CD4-positive, alpha-beta T cell treated with Interleukin-1 beta for 1 hour (primary cell): ENCODE results near the gene MED23.
"Not testable (repeated sequence)": the region's sequence is repeated elsewhere in the genome, so short reads cannot be mapped to it uniquely, and the experiment has no call there.

Experiments
- DNase-seq, 2 donors: peaks; one replicate each; pipeline ENCODE4 v3.0.0-alpha.2; 2020 to 2022

The MED23 gene

GRCh38 chr6:131574133-131574532, 53.9 kb downstream of the MED23 start:
- no peak for DNase-seq

- DNase-seq, result no peak
Observed at GRCh38 chr6:131572686-131573415, 55.2 kb downstream of the MED23 start, which contains the start of gene ARG1. ARG1 (plus strand) TSS chr6:131573226; CDS start chr6:131573283, 57 bp downstream.

GRCh38 chr6:131568726-131569125, 59.3 kb downstream of the MED23 start:
- no peak for DNase-seq

- no peak for DNase-seq
Observed at GRCh38 chr6:131565056-131565455, 63.0 kb downstream of the MED23 start.

GRCh38 chr6:131561925-131562707, 65.9 kb downstream of the MED23 start:
- DNase-seq, result no peak

- no peak for DNase-seq
Observed at GRCh38 chr6:131558922-131559321, 69.1 kb downstream of the MED23 start.

- no peak for DNase-seq
Observed at GRCh38 chr6:131555992-131556391, 72.0 kb downstream of the MED23 start.

GRCh38 chr6:131552572-131552971, 75.5 kb downstream of the MED23 start:
- DNase-seq, result no peak

- DNase-seq, result no peak
Observed at GRCh38 chr6:131551902-131552301, 76.1 kb downstream of the MED23 start.

GRCh38 chr6:131549811-131550210, 78.2 kb downstream of the MED23 start:
- DNase-seq, result no peak

- DNase-seq, result no peak
Observed at GRCh38 chr6:131548441-131548840, 79.6 kb downstream of the MED23 start.

- DNase-seq, result no peak
Observed at GRCh38 chr6:131547488-131547887, 80.6 kb downstream of the MED23 start.

- no peak for DNase-seq
Observed at GRCh38 chr6:131545317-131545716, 82.7 kb downstream of the MED23 start.

- DNase-seq, result not testable (repeated sequence)
Observed at GRCh38 chr6:131538615-131539014, 89.4 kb downstream of the MED23 start.

GRCh38 chr6:131532580-131533039, 95.4 kb downstream of the MED23 start:
- no peak for DNase-seq

- DNase-seq, result not testable (repeated sequence)
Observed at GRCh38 chr6:131531681-131532080, 96.4 kb downstream of the MED23 start.

- DNase-seq, result not testable (repeated sequence)
Observed at GRCh38 chr6:131530936-131531335, 97.1 kb downstream of the MED23 start.

GRCh38 chr6:131524695-131525336, 103.2 kb downstream of the MED23 start:
- DNase-seq, result peak; percentile 28 to 34

GRCh38 chr6:131523988-131524673, 103.9 kb downstream of the MED23 start:
- no peak for DNase-seq
